GM04503 (cell line): ENCODE results near the gene ABR.

Experiments used
- DNase-seq: peaks from one replicate; pipeline ENCODE4 v3.0.0-alpha.2; 2012; ENCODE audit warnings: low read depth

The ABR gene

DNA sequence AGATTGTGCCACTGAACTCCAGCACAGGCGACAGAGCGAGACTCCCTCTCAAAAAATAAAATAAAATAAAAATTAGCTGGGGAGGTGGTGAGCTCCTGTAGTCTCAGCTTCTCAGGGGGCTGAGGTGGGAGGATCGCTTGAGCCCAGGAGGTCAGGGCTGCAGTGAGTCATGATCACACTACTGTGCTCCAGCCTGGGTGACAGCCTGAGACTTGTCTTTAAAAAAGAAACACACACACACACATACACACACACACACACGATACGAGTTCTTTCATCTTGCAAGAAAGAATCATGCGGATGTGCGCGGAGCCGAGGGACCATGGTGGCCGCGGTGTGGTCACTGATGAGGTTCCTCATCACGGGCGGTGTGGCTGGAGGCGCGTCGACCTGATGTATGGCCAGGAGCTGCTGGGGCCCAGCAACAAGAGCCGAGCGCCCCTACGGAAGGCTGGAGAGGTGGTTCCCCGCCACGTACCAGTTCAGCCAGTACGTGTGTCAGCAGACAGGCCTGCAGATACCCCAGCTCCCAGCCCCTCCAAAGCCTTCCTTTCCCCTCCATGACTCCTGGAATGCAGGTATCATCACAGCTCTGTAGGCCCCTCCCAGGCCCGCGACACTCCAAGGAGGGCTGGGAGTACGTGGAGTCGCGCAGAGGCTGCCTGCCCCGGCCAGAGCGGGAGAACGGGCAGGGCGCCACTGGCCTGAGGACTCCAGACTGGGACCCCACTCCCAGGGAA, 220.9 kb downstream of the ABR start:
- no peak for DNase-seq

DNA sequence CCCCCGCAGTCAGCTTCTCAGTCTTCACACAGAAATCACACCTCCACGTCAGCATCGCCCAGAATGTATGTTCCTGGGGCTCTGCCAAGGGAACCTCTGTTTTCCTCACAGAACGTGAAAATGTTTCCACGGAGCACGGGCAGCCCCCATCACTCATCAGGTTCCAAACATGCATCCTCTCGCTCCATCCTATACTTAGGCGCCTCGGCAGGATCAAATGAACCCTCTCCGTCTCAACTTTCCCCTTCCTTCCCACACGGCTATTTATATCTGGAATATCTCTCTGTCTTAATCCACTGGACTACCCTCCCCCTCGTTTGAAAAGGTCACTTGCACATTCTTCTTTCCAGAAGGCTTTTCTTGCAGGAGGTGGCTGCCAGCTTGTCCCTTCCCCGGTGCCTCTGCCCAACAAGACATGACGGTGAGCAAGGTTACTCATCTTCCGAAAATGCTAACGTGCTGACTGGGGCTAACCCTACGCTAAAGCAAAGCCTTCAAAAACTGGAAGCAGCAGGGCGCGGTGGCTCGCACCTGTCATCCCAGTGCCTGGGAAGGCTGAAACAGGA, 221.8 kb downstream of the ABR start:
- no peak for DNase-seq

DNA sequence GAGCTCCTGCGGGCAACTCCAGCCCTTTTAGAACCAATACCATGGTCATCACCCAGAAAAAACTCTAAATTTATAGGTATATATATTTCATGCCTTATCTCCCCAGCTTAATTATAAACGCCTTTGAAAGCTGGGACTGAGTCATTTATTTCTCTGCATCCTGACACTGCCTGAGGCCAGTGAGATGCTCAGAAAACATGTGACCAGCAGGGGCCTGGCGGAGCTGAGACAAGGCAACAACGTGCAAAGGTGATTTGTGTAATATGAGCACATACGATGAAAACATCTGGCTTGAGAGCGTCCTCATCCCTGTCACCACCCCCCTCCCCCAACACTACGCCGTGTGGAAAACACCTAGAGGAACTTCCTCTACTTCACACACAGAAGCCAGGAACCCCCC, 222.9 kb downstream of the ABR start:
- no peak for DNase-seq

DNA sequence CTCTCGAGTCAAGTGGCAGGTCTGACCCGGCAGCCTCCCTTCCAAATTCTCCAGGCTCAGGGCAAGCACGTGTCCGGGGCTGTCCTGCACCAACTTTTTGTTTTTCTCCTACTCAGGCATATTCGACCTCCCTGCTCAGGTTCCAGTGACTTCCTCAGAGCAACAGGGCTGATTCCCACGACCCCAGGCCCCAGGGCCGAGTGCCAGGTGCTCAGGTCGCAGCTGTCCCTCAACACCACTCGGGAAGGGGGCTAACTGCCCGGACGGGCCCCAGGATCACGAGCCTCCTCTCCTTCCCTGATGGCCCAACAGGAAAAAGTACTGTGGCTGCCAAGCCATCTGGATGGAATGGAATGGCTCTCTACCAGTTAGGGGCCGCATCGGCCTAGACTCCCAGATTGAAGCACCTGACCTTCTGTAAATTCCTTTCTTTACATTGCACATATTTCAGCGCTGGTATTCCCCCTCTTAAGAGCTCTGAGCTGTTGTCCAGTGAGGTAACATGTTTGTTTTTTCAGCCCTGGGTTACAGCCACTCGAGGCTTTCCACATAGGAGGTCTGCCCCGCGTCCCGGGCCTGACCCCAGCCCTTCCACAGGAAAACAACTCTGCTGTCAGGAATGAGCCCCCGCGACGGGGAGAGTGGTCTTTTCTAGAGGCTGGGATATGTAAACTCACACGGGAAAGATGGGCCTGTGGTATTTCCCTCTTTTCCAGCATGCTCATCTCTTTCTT, 225.2 kb downstream of the ABR start:
- DNase-seq: no peak

DNA sequence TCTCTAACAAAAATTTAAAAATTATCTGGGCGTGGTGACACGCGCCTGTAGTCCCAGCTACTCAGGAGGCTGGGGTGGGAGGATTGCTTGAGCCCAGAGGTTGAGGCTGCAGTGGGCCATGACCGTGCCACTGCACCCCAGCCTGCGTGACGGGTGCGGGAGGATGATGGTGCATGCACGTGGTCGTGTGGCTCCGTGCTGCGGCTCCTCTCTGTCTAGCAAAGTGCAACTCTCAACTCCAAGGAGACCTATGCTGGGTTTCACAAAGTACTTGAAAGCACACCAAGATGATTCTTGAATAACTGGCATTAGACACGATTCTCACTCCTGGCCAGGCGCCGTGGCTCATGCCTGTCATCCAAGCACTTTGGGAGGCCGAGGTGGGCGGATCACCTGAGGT, 226.0 kb downstream of the ABR start:
- no peak for DNase-seq
